GM12874 (cell line): ENCODE measurements around the gene ZNF438.

Source experiments
- TF ChIP-seq, protein P1 (sequence below): IDR thresholded peaks from 2 replicates; pipeline ENCODE4 v1.5.1; 2011; ENCODE audit warnings: low read depth, mild to moderate bottlenecking, control low read depth, low read length, moderate library complexity; ENCODE audit not compliant: insufficient read depth

Gene ZNF438, protein sequence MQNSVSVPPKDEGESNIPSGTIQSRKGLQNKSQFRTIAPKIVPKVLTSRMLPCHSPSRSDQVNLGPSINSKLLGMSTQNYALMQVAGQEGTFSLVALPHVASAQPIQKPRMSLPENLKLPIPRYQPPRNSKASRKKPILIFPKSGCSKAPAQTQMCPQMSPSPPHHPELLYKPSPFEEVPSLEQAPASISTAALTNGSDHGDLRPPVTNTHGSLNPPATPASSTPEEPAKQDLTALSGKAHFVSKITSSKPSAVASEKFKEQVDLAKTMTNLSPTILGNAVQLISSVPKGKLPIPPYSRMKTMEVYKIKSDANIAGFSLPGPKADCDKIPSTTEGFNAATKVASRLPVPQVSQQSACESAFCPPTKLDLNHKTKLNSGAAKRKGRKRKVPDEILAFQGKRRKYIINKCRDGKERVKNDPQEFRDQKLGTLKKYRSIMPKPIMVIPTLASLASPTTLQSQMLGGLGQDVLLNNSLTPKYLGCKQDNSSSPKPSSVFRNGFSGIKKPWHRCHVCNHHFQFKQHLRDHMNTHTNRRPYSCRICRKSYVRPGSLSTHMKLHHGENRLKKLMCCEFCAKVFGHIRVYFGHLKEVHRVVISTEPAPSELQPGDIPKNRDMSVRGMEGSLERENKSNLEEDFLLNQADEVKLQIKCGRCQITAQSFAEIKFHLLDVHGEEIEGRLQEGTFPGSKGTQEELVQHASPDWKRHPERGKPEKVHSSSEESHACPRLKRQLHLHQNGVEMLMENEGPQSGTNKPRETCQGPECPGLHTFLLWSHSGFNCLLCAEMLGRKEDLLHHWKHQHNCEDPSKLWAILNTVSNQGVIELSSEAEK

GRCh38 chr10:31031558-31032257, at the start of gene ZNF438:
ZNF438 (minus strand) TSS chr10:31031865; CDS start chr10:30877034, 154,831 bp downstream.
- TF ChIP-seq, protein P1, sequence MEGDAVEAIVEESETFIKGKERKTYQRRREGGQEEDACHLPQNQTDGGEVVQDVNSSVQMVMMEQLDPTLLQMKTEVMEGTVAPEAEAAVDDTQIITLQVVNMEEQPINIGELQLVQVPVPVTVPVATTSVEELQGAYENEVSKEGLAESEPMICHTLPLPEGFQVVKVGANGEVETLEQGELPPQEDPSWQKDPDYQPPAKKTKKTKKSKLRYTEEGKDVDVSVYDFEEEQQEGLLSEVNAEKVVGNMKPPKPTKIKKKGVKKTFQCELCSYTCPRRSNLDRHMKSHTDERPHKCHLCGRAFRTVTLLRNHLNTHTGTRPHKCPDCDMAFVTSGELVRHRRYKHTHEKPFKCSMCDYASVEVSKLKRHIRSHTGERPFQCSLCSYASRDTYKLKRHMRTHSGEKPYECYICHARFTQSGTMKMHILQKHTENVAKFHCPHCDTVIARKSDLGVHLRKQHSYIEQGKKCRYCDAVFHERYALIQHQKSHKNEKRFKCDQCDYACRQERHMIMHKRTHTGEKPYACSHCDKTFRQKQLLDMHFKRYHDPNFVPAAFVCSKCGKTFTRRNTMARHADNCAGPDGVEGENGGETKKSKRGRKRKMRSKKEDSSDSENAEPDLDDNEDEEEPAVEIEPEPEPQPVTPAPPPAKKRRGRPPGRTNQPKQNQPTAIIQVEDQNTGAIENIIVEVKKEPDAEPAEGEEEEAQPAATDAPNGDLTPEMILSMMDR, result peak; percentile 81

- TF ChIP-seq, protein P1, result no peak
Measured at GRCh38 chr10:31076610-31076988, 44.9 kb upstream of the ZNF438 start.

GRCh38 chr10:31075881-31076609, 44.4 kb upstream of the ZNF438 start:
- TF ChIP-seq, protein P1, result no peak

GRCh38 chr10:31075434-31075833, 43.8 kb upstream of the ZNF438 start:
- TF ChIP-seq, protein P1, result no peak

- TF ChIP-seq, protein P1, result no peak
Measured at GRCh38 chr10:31074722-31075086, 43.0 kb upstream of the ZNF438 start.

- TF ChIP-seq, protein P1, result no peak
Measured at GRCh38 chr10:31073996-31074721, 42.5 kb upstream of the ZNF438 start.
